IMR-90 (cell line): Measurements from ENCODE around the gene FAM131C. TPM values are rescaled to one million over a fixed set of nuclear protein-coding genes. Genes with fewer than 3 reads are reported as not detected.

Experiments used
- ATAC-seq: fragments of 200-7000 bp; cut with Tn5 transposase; 2 replicates; pipeline ENCODE4 v1.9.1; 2020; ENCODE audit warnings: low read depth, mild to moderate bottlenecking, moderate library complexity
- BruUV-seq: library from RNA; stranded (reverse); fragments of 400-500 nt; replicated peaks from 2 replicates; lab custom pipeline; 2021; lab: Mats Ljungman, UMichigan
- CTCF ChIA-PET: fragments of 300-600 bp; formaldehyde crosslinking; extraction: SDS; loops from one replicate; lab custom pipeline; 2021; ENCODE audit warnings: antibody characterized with exemption; lab: Yijun Ruan, JAX
- POLR2A ChIA-PET: fragments of 300-600 bp; sonication (Branson Sonifier 250); formaldehyde crosslinking; loops from one replicate; lab custom pipeline; 2022; ENCODE audit warnings: antibody characterized with exemption; ENCODE audit not compliant: unreplicated experiment; lab: Charles Lee
- DNase-seq: peaks from one replicate; pipeline ENCODE4 v3.0.0; 2013
- H2AFZ ChIP-seq: replicated peaks from 2 replicates; pipeline ENCODE3; 2013; ENCODE audit warnings: low read length, mild to moderate bottlenecking; ENCODE audit not compliant: poor library complexity
- H2AK5ac ChIP-seq: 2 replicates; pipeline ENCODE4 v1.6.1; 2013; ENCODE audit warnings: low read depth, low read length, inconsistent platforms
- H2AK9ac ChIP-seq: replicated peaks from 2 replicates; pipeline ENCODE3; 2013; ENCODE audit warnings: mild to moderate bottlenecking, low read depth, low read length, moderate library complexity; ENCODE audit not compliant: poor library complexity
- H2BK120ac ChIP-seq: 2 replicates; pipeline ENCODE4 v1.6.1; 2013; ENCODE audit warnings: low read depth, low read length, inconsistent platforms
- H2BK15ac ChIP-seq: 3 replicates; pipeline ENCODE4 v1.6.1; 2013; ENCODE audit warnings: low read depth, low read length, inconsistent platforms
- H2BK20ac ChIP-seq: 2 replicates; pipeline ENCODE4 v1.6.1; 2013; ENCODE audit warnings: low read depth, mild to moderate bottlenecking, inconsistent platforms, low read length, moderate library complexity
- H2BK5ac ChIP-seq: 2 replicates; pipeline ENCODE4 v1.6.1; 2013; ENCODE audit warnings: mild to moderate bottlenecking, low read depth, low read length, inconsistent platforms; ENCODE audit not compliant: poor library complexity, severe bottlenecking
- H3K14ac ChIP-seq: replicated peaks from 2 replicates; pipeline ENCODE4 v1.6.1; 2013; ENCODE audit warnings: low read depth, low read length, inconsistent platforms
- H3K18ac ChIP-seq: 2 replicates; pipeline ENCODE4 v1.6.1; 2013; ENCODE audit warnings: low read depth, low read length, control low read depth
- H3K23ac ChIP-seq: 2 replicates; pipeline ENCODE4 v1.6.1; 2013; ENCODE audit warnings: low read depth, low read length, inconsistent platforms
- H3K27ac ChIP-seq: 2 replicates; pipeline ENCODE4 v1.5.1; 2013; ENCODE audit warnings: mild to moderate bottlenecking, control low read depth, low read length; ENCODE audit not compliant: insufficient read depth
- H3K27me3 ChIP-seq: 2 replicates; pipeline ENCODE4 v1.6.1; 2013; ENCODE audit warnings: low read length; ENCODE audit not compliant: control insufficient read depth, insufficient read depth
- H3K36me3 ChIP-seq: 2 replicates; pipeline ENCODE4 v1.6.1; 2013; ENCODE audit warnings: low read length, mixed read lengths; ENCODE audit not compliant: control insufficient read depth, insufficient read depth
- H3K4ac ChIP-seq: 2 replicates; pipeline ENCODE4 v1.6.1; 2013; ENCODE audit warnings: low read depth, low read length, inconsistent platforms
- H3K4me1 ChIP-seq: 2 replicates; pipeline ENCODE4 v1.6.1; 2013; ENCODE audit warnings: low read length, mixed read lengths; ENCODE audit not compliant: control insufficient read depth, insufficient read depth
- H3K4me2 ChIP-seq: 2 replicates; pipeline ENCODE4 v1.6.1; 2013; ENCODE audit warnings: low read depth, mild to moderate bottlenecking, control low read depth, low read length, moderate library complexity
- H3K4me3 ChIP-seq: 2 replicates; pipeline ENCODE4 v1.5.1; 2013; ENCODE audit warnings: low read depth, mild to moderate bottlenecking, control low read depth, low read length, moderate library complexity; ENCODE audit not compliant: insufficient read depth
- H3K56ac ChIP-seq: 2 replicates; pipeline ENCODE4 v1.6.1; 2013; ENCODE audit warnings: low read length, inconsistent platforms; ENCODE audit not compliant: insufficient read depth; ENCODE audit errors: extremely low read depth
- H3K79me1 ChIP-seq, 2 experiments: 2 replicates each; pipeline ENCODE4 v1.6.1; 2013; ENCODE audit warnings: low read length in 2 of 2, inconsistent platforms in 1 of 2, low read depth in 1 of 2
- H3K9ac ChIP-seq: 2 replicates; pipeline ENCODE4 v1.6.1; 2013; ENCODE audit warnings: low read depth, low read length, control low read depth
- H3K9me1 ChIP-seq: 2 replicates; pipeline ENCODE4 v1.6.1; 2013; ENCODE audit warnings: low read length, inconsistent platforms; ENCODE audit not compliant: insufficient read depth
- H3K9me3 ChIP-seq: 2 replicates; pipeline ENCODE4 v1.6.1; 2013; ENCODE audit warnings: low read length; ENCODE audit not compliant: control insufficient read depth, insufficient read depth
- H4K20me1 ChIP-seq: 2 replicates; pipeline ENCODE4 v1.6.1; 2013; ENCODE audit warnings: low read length, inconsistent platforms; ENCODE audit not compliant: insufficient read depth
- H4K5ac ChIP-seq: 2 replicates; pipeline ENCODE4 v1.6.1; 2013; ENCODE audit warnings: mild to moderate bottlenecking, low read depth, low read length, control low read depth
- H4K8ac ChIP-seq, 2 experiments: 2 replicates each; pipeline ENCODE4 v1.6.1; 2013; ENCODE audit warnings: low read depth in 2 of 2, low read length in 2 of 2, control low read depth in 1 of 2, inconsistent platforms in 1 of 2
- H4K91ac ChIP-seq: 2 replicates; pipeline ENCODE4 v1.6.1; 2013; ENCODE audit warnings: low read depth, low read length, inconsistent platforms; ENCODE audit not compliant: insufficient read depth
- CEBPB ChIP-seq: IDR thresholded peaks from 2 replicates; pipeline ENCODE4 v1.6.1; 2012; ENCODE audit warnings: low read depth, low read length, improper control_type of control experiment
- RAD21 ChIP-seq: IDR thresholded peaks from 2 replicates; pipeline ENCODE4 v1.6.1; 2012; ENCODE audit warnings: low read length, improper control_type of control experiment
- WGBS, 2 experiments: methylation state at CpG; one replicate each; pipeline versions ENCODE4 v1.1.5 to v1.1.7; 2013; ENCODE audit warnings: missing lambda C conversion rate in 2 of 2; ENCODE audit not compliant: insufficient read length in 1 of 2; ENCODE audit errors: extremely low coverage in 2 of 2; 5-methylcytosine and 5-hydroxymethylcytosine counted together
- dilution Hi-C: fragments of 300-500 bp; cut with HindIII; formaldehyde crosslinking; loops from one replicate; pipeline ENCODE4 v1.14.3; 2018; ENCODE audit warnings: low sequenced_read_pairs; ENCODE audit not compliant: unreplicated experiment
- in situ Hi-C: fragments of 300-500 bp; cut with MboI; formaldehyde crosslinking; loops from 3 replicates; pipeline ENCODE4 v1.14.3; 2019; ENCODE audit warnings: low sequenced_read_pairs, inconsistent platforms, mixed read lengths
- intact Hi-C: fragments of 100-400 bp; cut with micrococcal nuclease; formaldehyde crosslinking; loops from 2 replicates; pipeline ENCODE4 v1.10.0; 2022
- polyA plus RNA-seq, 3 experiments: library from polyadenylated mRNA; depleted of rRNA; stranded (reverse); fragments of >200 nt; gene quantifications; 2 replicates each; pipeline ENCODE4 v1.2.3, GENCODE V29; 2012; ENCODE audit warnings: low replicate concordance in 1 of 3
- total RNA-seq: library from RNA; depleted of rRNA; stranded (reverse); fragments of >200 nt; gene quantifications from 2 replicates; pipeline ENCODE4 v1.2.3, GENCODE V29; 2012

Gene FAM131C
- total and polyA plus RNA-seq, 2 of the 4 experiments (the other 2 are of a cell fraction): 0.18 to 1.0 TPM

- Histone ChIP-seq H3K79me1 (no peaks in the 10 kb centered on the region), H2BK15ac (peak overlapping the region; percentile 59; the same call in 1 of the 3 replicates), H3K27me3 (no peaks in the 10 kb centered on the region), H4K20me1 (0 out of 2 replicates have a peak, but pooled peaks cover 4% of the 10 kb centered on the region), H3K4ac (peak overlapping the region; percentile 80), H3K9me1 (peaks cover 3% of the 10 kb centered on the region), H4K8ac (peak overlapping the region in 1 of 2 experiments; percentile 78; a peak in 2 of 4 replicates), H3K14ac (0 out of 2 replicates have a peak overlapping the region, but pooled peaks have one; percentile 38), H3K4me3 (peak overlapping the region; percentile 8), H4K5ac (no peak overlapping the region), H3K27ac (no peak overlapping the region), H2AK9ac (peak overlapping the region; percentile 86), H2BK20ac (peak overlapping the region; percentile 61; the same call in 1 of the 2 replicates), H3K9ac (no peak overlapping the region), H3K4me1 (peaks cover 11% of the 10 kb centered on the region), H3K9me3 (no peaks in the 10 kb centered on the region), H3K4me2 (peak overlapping the region; percentile 59), H3K56ac (no peak overlapping the region), H2BK5ac (no peak overlapping the region), H4K91ac (peak overlapping the region; percentile 61), H3K23ac (peak overlapping the region; percentile 67; the same call in 1 of the 2 replicates), H3K36me3 (no peaks in the 10 kb centered on the region), H2BK120ac (peak overlapping the region; percentile 69), H3K18ac (no peak overlapping the region), H2AFZ (peak overlapping the region; percentile 87), H2AK5ac (peak overlapping the region; percentile 79)
- in situ Hi-C loops (no loop called here), intact Hi-C loops (no loop called here), dilution Hi-C loops (no loop called here)
- POLR2A ChIA-PET: no interaction called here
- DNase-seq (peak; percentile 38), ATAC-seq (peak; percentile 55)
- BruUV-seq: no TSS peak
- peak; percentile 80 for TF ChIP-seq CEBPB
- no peak for TF ChIP-seq RAD21
- CTCF ChIA-PET: no interaction called here
- 24% methylated on average over 7 of the region's 36 CpGs; no CpG with 5 or more reads in 1 of the 2 experiments for WGBS, 2 experiments
Measured at GRCh38 chr1:16012590-16013219, 60.7 kb downstream of the FAM131C start.
